Anterior cingulate cortex (tissue), 58 donors: ENCODE data around the gene ATIC.
"Not testable (repeated sequence)": the region's sequence is repeated elsewhere in the genome, so short reads cannot be mapped to it uniquely, and the experiment has no call there.

Experiments
- DNase-seq, 58 donors: peaks; one replicate each; lab custom pipeline; 2025; lab: John Stamatoyannopoulos, UW

Gene ATIC

DNA sequence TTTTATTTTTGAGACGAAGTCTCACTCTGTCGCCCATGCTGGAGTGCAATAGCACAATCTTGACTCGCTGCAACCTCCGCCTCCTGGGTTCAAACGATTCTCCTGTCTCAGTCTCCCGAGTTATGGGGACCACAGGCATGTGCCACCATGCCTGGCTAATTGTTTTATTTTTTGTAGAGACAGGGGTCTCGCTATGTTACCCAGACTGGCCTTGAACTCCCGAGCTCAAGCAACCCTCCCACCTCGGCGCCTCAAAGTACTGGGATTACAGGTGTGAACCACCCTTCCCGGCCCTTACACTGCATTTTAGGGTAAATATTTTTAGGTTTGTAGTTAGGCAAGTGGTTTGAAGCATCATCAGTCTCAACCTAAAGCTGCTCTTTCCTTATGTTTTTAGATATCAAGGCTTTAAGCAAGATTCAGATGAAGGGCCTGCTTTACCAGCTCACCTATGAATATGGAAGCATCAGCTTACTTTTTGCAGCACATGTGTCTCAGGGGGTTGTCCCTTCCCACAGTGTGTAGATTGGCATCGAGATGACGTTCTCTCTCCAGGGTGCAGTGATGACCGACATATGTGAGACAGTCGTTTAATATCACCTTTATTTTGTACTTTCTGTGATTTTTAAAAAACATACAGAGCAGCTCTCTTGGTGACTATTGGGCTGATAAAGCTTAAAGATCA lies 47.2 kb downstream of the ATIC start:
- DNase-seq = no peak

DNA sequence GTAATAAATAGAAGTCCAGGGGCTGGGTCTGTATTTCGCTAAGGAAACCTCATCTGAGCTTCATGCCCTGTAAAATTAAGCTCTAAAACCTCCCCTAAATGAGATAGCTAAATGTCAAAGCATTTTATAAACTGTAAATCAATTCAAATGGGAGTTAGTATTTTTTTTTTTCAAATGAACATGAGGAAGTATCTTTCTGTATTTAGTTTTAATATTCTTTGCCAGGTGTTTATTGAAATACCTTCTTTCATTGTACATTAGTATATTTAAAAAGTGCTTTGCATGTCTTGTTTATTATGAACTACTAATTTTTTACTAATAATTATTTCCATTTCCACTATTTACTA lies 47.7 kb downstream of the ATIC start:
- DNase-seq = no peak

- DNase-seq = not testable (repeated sequence)
These were observed 48.2 kb downstream of the ATIC start for GRCh38 chr2:215360059-215360458.

DNA sequence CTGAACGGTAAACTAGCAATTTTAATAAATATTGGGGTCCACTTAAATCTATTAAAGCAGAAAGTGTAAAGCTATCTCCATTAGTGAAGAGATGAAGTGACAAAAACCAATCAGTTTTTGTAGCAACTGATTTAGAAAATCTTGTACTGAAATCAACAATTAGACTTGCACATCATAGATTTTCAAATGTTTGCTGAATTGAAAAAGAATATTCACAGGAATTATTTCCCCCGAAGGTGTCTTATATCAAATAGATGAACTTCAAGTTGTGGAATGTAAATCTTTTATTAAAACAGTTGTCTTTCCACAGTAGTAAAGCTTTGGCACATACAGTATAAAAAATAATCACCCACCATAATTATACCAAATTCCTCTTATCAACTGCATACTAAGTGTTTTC lies 48.7 kb downstream of the ATIC start:
- no peak for DNase-seq

DNA sequence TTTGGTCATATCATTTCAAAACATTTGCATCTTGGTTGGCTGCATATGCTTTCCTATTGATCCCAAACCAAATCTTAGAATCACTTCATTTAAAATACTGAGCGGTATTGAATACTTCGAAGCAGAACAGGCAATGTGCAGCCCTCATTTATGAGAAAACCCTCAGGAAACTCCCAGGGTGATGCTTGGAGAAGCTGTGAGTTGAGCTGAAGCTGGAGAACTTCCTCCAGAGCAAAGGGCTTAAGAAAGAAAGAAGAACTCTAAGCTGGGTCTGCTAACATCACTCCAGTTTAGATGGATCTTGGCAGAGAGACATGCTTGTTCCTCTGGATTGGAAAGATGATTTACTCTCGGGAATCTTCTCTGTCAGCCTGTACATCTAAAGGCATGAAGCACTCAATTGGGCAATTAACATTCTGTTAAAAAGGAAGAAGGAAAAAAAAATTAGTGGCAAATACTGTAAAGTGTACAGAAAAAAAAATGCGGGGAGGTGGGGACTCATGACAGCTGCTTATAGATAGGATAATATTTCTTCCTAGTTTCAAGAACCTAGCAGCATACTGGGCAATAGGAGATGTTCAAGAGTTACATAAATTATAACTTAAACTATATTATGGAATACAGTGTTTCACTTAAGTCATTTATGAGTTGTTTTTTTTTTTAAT lies 49.5 kb downstream of the ATIC start:
- no peak for DNase-seq

DNA sequence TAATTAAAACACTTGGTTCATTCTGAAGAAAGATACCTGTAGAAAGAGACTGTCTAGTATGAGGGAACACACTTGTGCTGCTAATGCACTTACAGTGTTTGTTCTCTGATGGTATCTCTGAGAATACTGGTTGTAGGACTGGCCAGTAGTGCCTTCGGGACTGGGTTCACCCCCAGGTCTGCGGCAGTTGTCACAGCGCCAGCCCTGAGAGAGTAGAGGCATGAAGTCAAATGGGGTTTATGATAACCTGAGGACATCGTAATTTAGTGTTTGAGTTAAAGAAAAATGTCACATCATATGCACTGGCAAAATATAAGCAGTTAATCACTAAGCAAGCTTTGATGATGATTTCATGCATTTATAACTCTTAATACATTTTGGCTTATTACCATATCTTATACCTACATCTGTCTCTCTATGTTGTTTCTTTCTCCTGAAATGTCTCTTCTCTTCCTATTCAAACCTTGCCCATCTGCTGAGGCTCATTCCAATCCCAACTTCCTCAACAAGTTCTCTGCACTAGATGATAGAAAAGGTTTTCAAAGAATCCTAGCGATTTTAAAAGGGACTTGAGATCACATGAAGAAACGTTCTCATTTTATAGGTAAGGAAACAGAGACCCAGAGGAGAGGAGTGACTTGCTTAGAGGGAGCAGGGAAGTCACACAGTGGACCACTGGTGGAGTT lies 50.2 kb downstream of the ATIC start:
- DNase-seq = no peak

DNA sequence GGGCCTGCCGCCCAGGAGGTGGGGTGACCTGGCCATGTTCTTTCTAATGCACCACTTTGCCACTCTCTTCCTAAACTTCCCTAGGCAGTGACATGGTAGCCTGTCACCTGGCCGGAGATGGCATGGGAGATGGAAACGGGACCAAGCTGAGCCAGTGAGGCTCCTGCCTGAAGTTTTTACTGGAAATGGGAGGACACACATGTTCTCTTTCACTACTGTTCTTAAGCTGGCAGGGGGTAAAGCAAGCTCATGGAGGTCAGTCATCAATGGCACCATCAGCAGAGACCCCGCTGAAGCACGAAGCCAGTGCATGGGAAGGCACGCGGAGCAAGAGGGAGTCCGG lies 50.7 kb downstream of the ATIC start:
- no peak for DNase-seq

DNA sequence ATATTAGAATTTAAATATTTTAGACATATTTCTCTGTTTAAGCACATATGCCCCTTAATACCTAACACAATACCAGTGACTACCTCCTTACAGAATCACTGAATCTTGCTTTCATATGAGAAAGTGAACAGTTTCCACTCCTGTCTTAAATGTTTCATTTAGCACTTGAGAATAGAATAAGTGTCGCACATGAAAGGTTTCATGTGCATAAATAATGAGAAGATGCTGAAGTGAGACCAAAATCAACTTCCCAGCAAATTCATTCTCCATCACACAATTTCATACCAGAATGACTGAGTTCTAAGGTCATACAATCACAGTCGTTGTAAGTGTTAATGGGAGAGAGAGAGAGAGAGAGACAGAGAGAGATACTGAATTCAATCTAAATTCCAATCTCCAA lies 51.2 kb downstream of the ATIC start:
- no peak for DNase-seq

GRCh38 chr2:215363461-215364156 lies 51.8 kb downstream of the ATIC start:
- no peak for DNase-seq

DNA sequence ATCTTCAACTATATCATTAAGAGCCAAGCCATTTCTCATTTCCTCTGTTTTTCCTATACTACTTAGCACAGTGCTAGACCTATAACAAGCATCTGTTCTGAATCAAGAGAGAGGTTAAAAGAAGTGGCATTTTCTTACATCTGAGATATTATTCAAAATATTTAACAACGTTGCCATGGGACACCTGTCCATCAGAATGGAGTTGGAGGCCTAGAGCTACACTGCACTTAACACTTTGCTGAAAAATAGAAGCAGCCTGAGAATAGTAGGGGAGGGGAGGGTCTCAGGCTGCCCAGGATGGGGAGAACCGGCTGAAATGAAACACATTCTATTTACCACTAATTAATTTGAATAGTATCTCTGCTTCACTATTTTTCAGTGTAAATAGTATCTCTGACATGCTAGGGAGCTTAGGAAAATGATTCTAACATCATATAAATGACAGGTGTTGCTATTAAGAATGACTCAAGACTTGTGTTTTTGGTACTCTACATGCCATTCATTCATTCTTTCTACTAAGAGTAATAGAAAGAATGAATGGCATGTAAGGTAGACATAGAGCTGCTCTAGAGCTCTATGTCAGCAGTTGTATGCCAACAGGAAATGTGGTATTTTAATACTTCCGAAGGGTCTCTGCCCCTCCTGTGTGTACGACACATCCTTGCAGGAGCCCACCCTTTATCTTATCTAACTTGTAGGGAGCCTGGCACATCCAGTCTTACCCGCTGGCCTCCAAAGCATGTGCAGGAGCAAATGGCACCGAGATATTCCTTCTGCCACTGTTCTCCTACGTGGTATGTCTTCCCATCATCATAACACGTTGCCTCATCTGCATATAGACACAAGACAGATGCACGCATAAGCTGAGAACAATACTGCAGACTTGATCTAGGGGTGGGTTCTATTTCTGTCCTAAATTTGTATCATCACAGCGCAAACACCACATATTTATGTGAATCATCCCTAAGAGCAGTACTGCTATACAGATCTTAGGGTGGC lies 52.6 kb downstream of the ATIC start:
- no peak for DNase-seq

- DNase-seq = no peak
These were observed 53.4 kb downstream of the ATIC start for GRCh38 chr2:215365184-215365658.

DNA sequence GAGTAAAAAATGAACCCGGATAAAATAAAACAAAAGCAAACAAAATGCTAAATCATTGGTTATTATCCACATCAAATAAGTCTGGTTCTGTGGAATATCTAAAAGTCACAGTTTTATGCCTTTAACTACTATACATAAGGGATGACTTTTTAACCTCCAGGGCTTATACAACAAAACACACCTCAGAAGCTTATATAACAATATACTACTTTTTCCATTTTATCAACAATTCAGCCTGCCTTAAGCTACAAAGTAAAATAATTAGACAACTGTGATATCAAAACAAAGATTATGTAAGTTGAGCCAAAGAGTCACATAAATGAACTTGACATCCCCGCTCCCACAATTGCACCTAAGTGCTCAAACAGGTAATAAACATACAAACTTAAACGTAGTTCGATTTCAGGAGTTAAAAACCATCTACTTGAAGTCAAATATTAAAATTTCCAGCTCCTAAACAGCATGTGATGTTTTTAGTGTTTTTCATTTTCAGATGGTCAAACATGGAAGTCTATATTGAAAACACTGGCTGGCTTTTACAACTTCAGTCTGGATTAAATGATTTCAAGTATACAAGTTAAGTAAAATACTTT lies 54.7 kb downstream of the ATIC start:
- no peak for DNase-seq

DNA sequence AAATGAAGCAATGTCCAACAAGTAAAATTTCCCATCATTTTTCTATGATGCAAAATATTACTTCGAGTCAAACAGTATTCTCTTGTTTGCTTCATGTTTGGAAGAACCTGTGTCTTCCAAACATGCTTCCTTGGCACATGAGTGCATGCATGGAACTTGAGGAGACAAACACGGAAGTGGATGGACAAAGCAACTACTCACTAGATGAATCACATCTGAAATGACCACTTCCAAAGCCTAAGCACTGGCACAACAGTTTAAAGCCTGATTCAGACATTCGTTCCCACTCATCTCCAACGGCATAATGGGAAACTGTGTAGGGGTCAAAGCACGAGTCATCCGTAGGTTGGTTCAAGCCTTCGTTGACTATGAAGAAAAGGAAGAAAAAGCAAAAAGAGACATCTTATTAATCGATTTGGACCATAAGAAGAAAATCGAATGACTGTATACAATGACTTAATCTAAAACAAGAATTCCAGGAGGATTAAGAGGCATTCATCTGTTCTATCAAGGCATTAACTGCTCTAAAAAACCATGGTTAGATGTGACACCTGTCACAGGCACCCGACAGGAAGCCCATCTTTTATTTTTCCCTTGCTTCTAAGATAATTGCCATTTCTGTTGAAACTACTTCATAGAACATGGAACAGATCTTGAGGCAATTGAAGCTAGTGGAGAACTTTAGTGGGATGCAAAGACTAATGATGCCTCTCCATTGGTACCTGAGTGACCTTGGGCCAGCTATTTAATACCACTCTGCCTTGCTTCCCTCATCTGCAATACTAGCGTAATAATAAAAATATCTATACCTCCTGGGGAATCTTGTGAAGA lies 56.0 kb downstream of the ATIC start:
- DNase-seq = no peak

- DNase-seq = no peak
These were observed 56.6 kb downstream of the ATIC start for GRCh38 chr2:215368493-215368809.

DNA sequence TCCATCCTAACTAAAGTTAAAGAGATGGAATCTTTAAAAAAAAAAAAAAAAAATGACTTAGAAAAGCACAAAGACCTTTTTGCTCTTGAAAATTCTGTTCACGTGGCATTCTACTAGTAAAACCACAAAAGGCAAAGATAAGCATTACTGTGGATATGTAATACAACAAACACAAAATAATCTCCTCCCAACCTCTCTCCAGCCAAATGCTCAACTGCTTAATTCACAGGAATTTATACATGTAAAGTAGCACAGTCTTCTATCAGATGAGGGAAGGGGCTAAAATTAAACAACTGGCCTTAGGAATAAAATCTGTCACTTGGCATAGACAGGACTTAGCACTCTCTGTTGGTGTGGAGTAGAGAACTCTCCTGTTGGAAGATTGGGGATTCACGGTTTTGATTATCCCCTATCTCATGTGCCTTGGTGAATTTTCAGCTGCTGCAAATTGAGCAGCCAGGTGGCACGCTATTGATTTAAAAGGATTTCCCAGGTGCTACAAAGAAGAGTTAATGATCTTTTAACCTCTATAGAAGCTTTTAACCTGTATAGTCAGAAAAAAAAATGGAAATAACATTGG lies 57.4 kb downstream of the ATIC start:
- DNase-seq = no peak

DNA sequence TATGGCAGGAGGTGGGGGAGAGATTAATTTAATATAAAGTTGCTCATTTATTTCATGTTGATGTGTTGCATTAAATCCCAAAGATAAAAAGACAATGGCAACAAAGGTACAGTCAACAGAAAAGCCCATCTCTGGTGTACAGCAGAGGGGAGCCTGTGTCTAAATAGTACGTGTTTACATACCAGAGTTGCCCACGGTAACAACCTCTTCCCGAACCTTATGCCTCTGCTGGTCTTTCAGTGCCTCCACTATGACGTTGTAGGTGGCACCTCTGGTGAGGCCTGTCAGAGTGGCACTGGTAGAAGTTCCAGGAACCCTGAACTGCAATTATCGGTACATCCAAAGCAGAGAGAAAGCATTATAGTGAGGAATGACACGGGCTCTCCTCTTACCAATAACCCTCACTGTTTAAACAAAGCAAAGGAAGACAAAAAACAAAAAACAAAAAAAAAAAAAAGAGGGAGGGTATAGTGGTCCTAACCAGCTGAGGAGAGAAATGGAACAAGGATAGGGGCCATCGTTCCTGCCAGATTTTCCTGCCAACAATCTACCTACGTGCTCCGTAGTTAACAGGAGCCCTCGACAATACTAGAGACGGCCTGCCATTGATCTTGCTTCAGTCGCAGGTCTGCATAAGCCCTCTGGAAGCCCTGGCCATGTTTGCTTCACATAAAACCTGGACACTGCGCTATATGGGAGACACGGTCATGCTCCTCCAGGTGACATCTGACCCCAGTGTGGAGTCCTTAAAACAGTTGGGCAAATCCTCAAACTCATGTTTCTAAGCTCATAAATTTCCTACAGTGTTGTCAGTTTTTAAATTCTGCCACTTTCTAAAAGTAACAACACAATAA lies 58.5 kb downstream of the ATIC start:
- no peak for DNase-seq
